ENCODE data around the gene TTC23.

TTC23 gene

GRCh38 chr15:99096894-99097426 lies 152.4 kb downstream of the TTC23 start:
- TF ChIP-seq MAX (IDR thresholded peaks at IDR 0.05) (no peak), FOXM1 (IDR thresholded peaks at IDR 0.05; ENCODE audit: borderline replicate concordance, low read depth) (no peak)

- TF ChIP-seq MAX (IDR thresholded peaks at IDR 0.05) (no peak), ZBTB7A (IDR thresholded peaks at IDR 0.05; ENCODE audit: low read depth) (no peak), NFIC (IDR thresholded peaks at IDR 0.05) (no peak), TAF1 (IDR thresholded peaks at IDR 0.05; ENCODE audit: low read depth) (no peak), USF1 (IDR thresholded peaks at IDR 0.05) (no peak), REST (IDR thresholded peaks at IDR 0.05; ENCODE audit: low read depth) (no peak), CREB1 (IDR thresholded peaks at IDR 0.05; ENCODE audit: low read depth) (no peak)
Observed at GRCh38 chr15:99096173-99096893, 153.0 kb downstream of the TTC23 start.

GRCh38 chr15:99095626-99096025 lies 153.8 kb downstream of the TTC23 start:
- TF ChIP-seq YY1 (IDR thresholded peaks at IDR 0.05; ENCODE audit: low read depth), result no peak
- no peak for TF ChIP-seq TAF1 (IDR thresholded peaks at IDR 0.05; ENCODE audit: low read depth)
- no peak for TF ChIP-seq EGR1 (IDR thresholded peaks at IDR 0.05)
- TF ChIP-seq TEAD4 (IDR thresholded peaks at IDR 0.05), result no peak
- no peak for TF ChIP-seq ZBTB7A (IDR thresholded peaks at IDR 0.05; ENCODE audit: low read depth)
- TF ChIP-seq REST (IDR thresholded peaks at IDR 0.05; ENCODE audit: low read depth), result no peak
- TF ChIP-seq USF1 (IDR thresholded peaks at IDR 0.05), result no peak

- TF ChIP-seq MAX (IDR thresholded peaks at IDR 0.05), result no peak
- TF ChIP-seq TEAD4 (IDR thresholded peaks at IDR 0.05), result no peak
- no peak for TF ChIP-seq TCF12 (IDR thresholded peaks at IDR 0.05; ENCODE audit: low read depth)
- TF ChIP-seq YY1 (IDR thresholded peaks at IDR 0.05; ENCODE audit: low read depth), result no peak
- TF ChIP-seq TAF1 (IDR thresholded peaks at IDR 0.05; ENCODE audit: low read depth), result no peak
- no peak for TF ChIP-seq ZBTB7A (IDR thresholded peaks at IDR 0.05; ENCODE audit: low read depth)
Observed at GRCh38 chr15:99092554-99093172, 156.7 kb downstream of the TTC23 start.

- TF ChIP-seq RAD21 (IDR thresholded peaks at IDR 0.05; ENCODE audit: low read depth) (no peak), TEAD4 (IDR thresholded peaks at IDR 0.05) (no peak)
Observed at GRCh38 chr15:99090938-99091337, 158.4 kb downstream of the TTC23 start.

GRCh38 chr15:99090011-99090699 lies 159.2 kb downstream of the TTC23 start:
- TF ChIP-seq CEBPB (IDR thresholded peaks at IDR 0.05) (no peak), MAX (IDR thresholded peaks at IDR 0.05) (no peak)
